SK-N-SH treated with all-trans-retinoic acid at 6 μM for 48 hours (cell line): ENCODE data around the gene NPC1.

Experiments used
- ARNTL ChIP-seq: fragments of 450-650 bp; formaldehyde crosslinking; IDR thresholded peaks from 2 replicates; pipeline ENCODE4 v1.5.0; 2020; ENCODE audit warnings: low read depth, mild to moderate bottlenecking, moderate library complexity, borderline replicate concordance
- BACH2 ChIP-seq: fragments of 250-450 bp; sonication (Bioruptor Pico); IDR thresholded peaks from 2 replicates; pipeline ENCODE4 v1.9.0; 2021; ENCODE audit warnings: mild to moderate bottlenecking, borderline replicate concordance
- GLIS3 ChIP-seq: fragments of 250-450 bp; sonication (Bioruptor Pico); IDR thresholded peaks from 2 replicates; pipeline ENCODE4 v1.5.0; 2020; ENCODE audit warnings: mild to moderate bottlenecking, moderate library complexity
- OSR1 ChIP-seq: fragments of 250-450 bp; sonication (Bioruptor Pico); IDR thresholded peaks from 2 replicates; pipeline ENCODE4 v1.8.0; 2022; ENCODE audit warnings: moderate library complexity, mild to moderate bottlenecking, inconsistent platforms
- ZC3H10 ChIP-seq: fragments of 250-450 bp; sonication (Bioruptor Pico); IDR thresholded peaks from 2 replicates; pipeline ENCODE4 v1.5.1; 2021; ENCODE audit warnings: mild to moderate bottlenecking, moderate library complexity
- TF ChIP-seq, protein P1 (sequence below): fragments of 250-450 bp; sonication (Bioruptor Pico); IDR thresholded peaks from 2 replicates; pipeline ENCODE4 v1.5.1; 2021; ENCODE audit warnings: mild to moderate bottlenecking, moderate library complexity

DNA sequence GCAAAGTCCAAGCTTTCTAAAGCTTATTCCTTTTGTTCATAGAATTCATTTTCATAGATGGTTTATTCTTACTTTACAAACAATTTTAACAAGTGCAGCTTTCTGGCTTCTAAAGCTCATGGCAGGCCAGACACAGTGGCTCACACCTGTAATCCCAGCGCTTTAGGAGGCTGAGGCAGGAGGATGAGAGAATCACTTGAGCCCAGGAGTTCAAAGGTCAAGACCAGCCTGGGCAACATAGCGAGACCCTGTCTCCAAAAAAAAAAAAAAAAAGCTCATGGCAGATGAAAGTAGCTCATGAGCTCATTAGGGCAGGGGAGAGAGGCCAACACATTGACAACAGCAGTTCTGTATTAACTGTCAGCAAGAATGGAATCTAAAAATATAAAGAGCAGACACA is 28.1 kb upstream of the NPC1 start:
- no peak for TF ChIP-seq BACH2
- no peak for TF ChIP-seq OSR1
- TF ChIP-seq ARNTL: no peak
- TF ChIP-seq, protein P1, sequence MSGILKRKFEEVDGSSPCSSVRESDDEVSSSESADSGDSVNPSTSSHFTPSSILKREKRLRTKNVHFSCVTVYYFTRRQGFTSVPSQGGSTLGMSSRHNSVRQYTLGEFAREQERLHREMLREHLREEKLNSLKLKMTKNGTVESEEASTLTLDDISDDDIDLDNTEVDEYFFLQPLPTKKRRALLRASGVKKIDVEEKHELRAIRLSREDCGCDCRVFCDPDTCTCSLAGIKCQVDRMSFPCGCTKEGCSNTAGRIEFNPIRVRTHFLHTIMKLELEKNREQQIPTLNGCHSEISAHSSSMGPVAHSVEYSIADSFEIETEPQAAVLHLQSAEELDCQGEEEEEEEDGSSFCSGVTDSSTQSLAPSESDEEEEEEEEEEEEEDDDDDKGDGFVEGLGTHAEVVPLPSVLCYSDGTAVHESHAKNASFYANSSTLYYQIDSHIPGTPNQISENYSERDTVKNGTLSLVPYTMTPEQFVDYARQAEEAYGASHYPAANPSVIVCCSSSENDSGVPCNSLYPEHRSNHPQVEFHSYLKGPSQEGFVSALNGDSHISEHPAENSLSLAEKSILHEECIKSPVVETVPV: no peak
- TF ChIP-seq ZC3H10 (CRISPR knock-in tag): no peak
- no peak for TF ChIP-seq GLIS3 (CRISPR knock-in tag)
